NCI-H2029 treated with DMSO at 0.1 percent for 48 hours (cell line): ENCODE results near the gene CRYBG3.

Experiments used
- DNase-seq: peaks from one replicate; lab custom pipeline; 2025; lab: John Stamatoyannopoulos, UW

The CRYBG3 gene

GRCh38 chr3:97838393-97838792 is 16.6 kb downstream of the CRYBG3 start:
- no peak for DNase-seq

- DNase-seq = no peak
These were observed 18.1 kb downstream of the CRYBG3 start for GRCh38 chr3:97839944-97840343.

GRCh38 chr3:97841304-97841703 is 19.5 kb downstream of the CRYBG3 start:
- no peak for DNase-seq

- DNase-seq = no peak
These were observed 20.1 kb downstream of the CRYBG3 start for GRCh38 chr3:97841956-97842355.

- DNase-seq = no peak
These were observed 27.0 kb downstream of the CRYBG3 start for GRCh38 chr3:97848779-97849178.

GRCh38 chr3:97857401-97857800 is 35.6 kb downstream of the CRYBG3 start:
- DNase-seq = no peak

- DNase-seq = no peak
These were observed 38.6 kb downstream of the CRYBG3 start for GRCh38 chr3:97860364-97860763.

- no peak for DNase-seq
These were observed 40.8 kb downstream of the CRYBG3 start for GRCh38 chr3:97862582-97862981.

- no peak for DNase-seq
These were observed 41.2 kb downstream of the CRYBG3 start for GRCh38 chr3:97863031-97863430.

- no peak for DNase-seq
These were observed 42.0 kb downstream of the CRYBG3 start for GRCh38 chr3:97863775-97864174.

GRCh38 chr3:97871186-97871585 is 49.4 kb downstream of the CRYBG3 start:
- no peak for DNase-seq

GRCh38 chr3:97871801-97872524 is 50.2 kb downstream of the CRYBG3 start:
- DNase-seq = no peak

GRCh38 chr3:97872525-97873042 is 50.8 kb downstream of the CRYBG3 start:
- no peak for DNase-seq

GRCh38 chr3:97880267-97880666 is 58.5 kb downstream of the CRYBG3 start:
- DNase-seq = no peak

- DNase-seq = peak; percentile 13
These were observed 61.3 kb downstream of the CRYBG3 start for GRCh38 chr3:97882975-97883598.

GRCh38 chr3:97883736-97884135 is 61.9 kb downstream of the CRYBG3 start:
- no peak for DNase-seq

- DNase-seq = no peak
These were observed 62.8 kb downstream of the CRYBG3 start for GRCh38 chr3:97884586-97885123.

GRCh38 chr3:97885931-97886824 is 64.4 kb downstream of the CRYBG3 start:
- DNase-seq = no peak

- no peak for DNase-seq
These were observed 68.0 kb downstream of the CRYBG3 start for GRCh38 chr3:97889814-97890213.

- DNase-seq = no peak
These were observed 71.0 kb downstream of the CRYBG3 start for GRCh38 chr3:97892852-97893251.

- no peak for DNase-seq
These were observed 73.4 kb downstream of the CRYBG3 start for GRCh38 chr3:97895216-97895615.

GRCh38 chr3:97896129-97896528 is 74.3 kb downstream of the CRYBG3 start:
- no peak for DNase-seq
